Measurements from ENCODE around the gene IKZF2.

- TF ChIP-seq CTCF (IDR thresholded peaks at IDR 0.05) (no peak), POLR2A (IDR thresholded peaks at IDR 0.05) (no peak)
Observed at GRCh38 chr2:212991120-212991519, 160.3 kb downstream of the IKZF2 start.
